Endothelial cell of umbilical vein (primary cell): ENCODE data around the gene CD300LG. TPM values are rescaled to one million over a fixed set of nuclear protein-coding genes. Genes with fewer than 3 reads are reported as not detected.

Experiments used
- BruUV-seq: library from RNA; stranded (reverse); fragments of 400-500 nt; replicated peaks from 2 replicates; lab custom pipeline; 2021; lab: Mats Ljungman, UMichigan
- CTCF ChIA-PET: fragments of 300-600, 350-600 bp; sonication (Branson Sonifier 250); formaldehyde crosslinking; loops from one replicate; lab custom pipeline; 2021; ENCODE audit warnings: antibody characterized with exemption, inconsistent platforms; lab: Charles Lee
- POLR2A ChIA-PET: fragments of 300-600, 350-600 bp; sonication (Branson Sonifier 250); formaldehyde crosslinking; loops from one replicate; lab custom pipeline; 2021; ENCODE audit warnings: antibody characterized with exemption, inconsistent platforms; lab: Charles Lee
- DNase-seq: peaks from one replicate; pipeline ENCODE4 v3.0.0-alpha.2; 2011; ENCODE audit warnings: low read depth, low spot score
- FAIRE-seq: peaks from 2 replicates; lab custom pipeline; 2011; peaks lifted over from hg19 to GRCh38; lab: Jason Lieb, UNC
- H2AFZ ChIP-seq: 2 replicates; pipeline ENCODE4 v1.6.0; 2012; ENCODE audit warnings: low read depth, low read length, control low read depth, inconsistent platforms
- H3K27ac ChIP-seq: 2 replicates; pipeline ENCODE4 v1.5.1; 2011; ENCODE audit warnings: low read depth, mild to moderate bottlenecking, control low read depth, low read length, moderate library complexity; ENCODE audit not compliant: insufficient read depth
- H3K27me3 ChIP-seq, 2 experiments: 2 replicates each; pipeline versions ENCODE4 v1.6.0 to v1.6.1; 2011; ENCODE audit warnings: low read length in 2 of 2, mixed read lengths in 1 of 2; ENCODE audit not compliant: control insufficient read depth in 2 of 2, insufficient read depth in 2 of 2
- H3K36me3 ChIP-seq, 2 experiments: 2 replicates in 1 of 2; 3 replicates in 1 of 2; pipeline ENCODE4 v1.5.1; 2011; ENCODE audit warnings: low read length in 2 of 2, mild to moderate bottlenecking in 1 of 2, moderate library complexity in 1 of 2; ENCODE audit not compliant: control insufficient read depth in 2 of 2, insufficient read depth in 2 of 2; ENCODE audit errors: extremely low read depth in 1 of 2
- H3K4me1 ChIP-seq: 3 replicates; pipeline ENCODE4 v1.5.1; 2011; ENCODE audit warnings: mild to moderate bottlenecking, low read length; ENCODE audit not compliant: control insufficient read depth, insufficient read depth; ENCODE audit errors: extremely low read depth
- H3K4me2 ChIP-seq: 2 replicates; pipeline ENCODE4 v1.6.1; 2011; ENCODE audit warnings: low read length, control low read depth, mixed read lengths; ENCODE audit not compliant: insufficient read depth
- H3K4me3 ChIP-seq, 3 experiments: fragments of 200-600 bp in 1 of 3; sonication (generic), shearing (Covaris generic) in 1 of 3; replicated peaks in 1 of 3; 2 replicates each; pipeline ENCODE4 v1.5.1; 2011 to 2016; ENCODE audit warnings: control low read depth in 3 of 3, low read length in 3 of 3, mild to moderate bottlenecking in 2 of 3, inconsistent platforms in 1 of 3, low read depth in 1 of 3, moderate library complexity in 1 of 3; ENCODE audit not compliant: insufficient read depth in 1 of 3
- H3K79me2 ChIP-seq: 2 replicates; pipeline ENCODE4 v1.6.0; 2012; ENCODE audit warnings: low read length, inconsistent platforms; ENCODE audit not compliant: control insufficient read depth, insufficient read depth
- H3K9ac ChIP-seq: replicated peaks from 2 replicates; pipeline ENCODE3; 2011; ENCODE audit warnings: low read length, control low read depth; ENCODE audit not compliant: insufficient read depth; ENCODE audit errors: extremely low read depth
- H3K9me1 ChIP-seq: replicated peaks from 3 replicates; pipeline ENCODE4 v1.6.0; 2011; ENCODE audit warnings: mild to moderate bottlenecking, low read length; ENCODE audit not compliant: control insufficient read depth, insufficient read depth; ENCODE audit errors: extremely low read depth
- H3K9me3 ChIP-seq: replicated peaks from 2 replicates; pipeline ENCODE4 v1.5.1; 2012; ENCODE audit warnings: low read length, inconsistent platforms; ENCODE audit not compliant: control insufficient read depth, insufficient read depth
- H4K20me1 ChIP-seq: replicated peaks from 2 replicates; pipeline ENCODE3; 2011; ENCODE audit warnings: mild to moderate bottlenecking, low read length; ENCODE audit not compliant: control insufficient read depth, insufficient read depth; ENCODE audit errors: extremely low read depth
- FOS ChIP-seq: IDR thresholded peaks from 2 replicates; pipeline ENCODE4 v1.6.1; 2011; ENCODE audit warnings: mild to moderate bottlenecking, low read length, moderate library complexity, borderline replicate concordance; ENCODE audit not compliant: insufficient read depth
- JUN ChIP-seq: IDR thresholded peaks from 2 replicates; pipeline ENCODE4 v1.6.1; 2011; ENCODE audit warnings: borderline replicate concordance, low read depth; ENCODE audit not compliant: insufficient read length, insufficient read depth
- POLR2A ChIP-seq: IDR thresholded peaks from 2 replicates; pipeline ENCODE4 v1.6.1; 2012; ENCODE audit warnings: low read depth, mild to moderate bottlenecking, control low read depth, low read length
- POLR2AphosphoS5 ChIP-seq: IDR thresholded peaks from 2 replicates; pipeline ENCODE4 v1.6.1; 2012; ENCODE audit warnings: low read depth, mild to moderate bottlenecking, control low read depth, low read length, moderate library complexity; ENCODE audit not compliant: insufficient read depth
- dilution Hi-C: fragments of 300-500 bp; cut with MboI; formaldehyde crosslinking; loops from one replicate; pipeline ENCODE4 v1.15.0; 2019; ENCODE audit warnings: low sequenced_read_pairs; ENCODE audit not compliant: extremely low pct_ligation_motif_present
- intact Hi-C: fragments of 100-400 bp; cut with micrococcal nuclease; formaldehyde crosslinking; loops from one replicate; pipeline ENCODE4 v1.10.0; 2022
- polyA plus RNA-seq, 4 experiments: library from polyadenylated mRNA; depleted of rRNA in 3 of 4; stranded (reverse) in 3 of 4; unstranded in 1 of 4; fragments of >200 nt; gene quantifications; 2 replicates each; pipeline versions ENCODE4 v1.2.1 to v1.2.3, GENCODE V29; 2011 to 2012; ENCODE audit warnings: missing spikeins in 1 of 4
- total RNA-seq: library from RNA; stranded (reverse); gene quantifications from 2 replicates; pipeline ENCODE4 v1.2.3, GENCODE V29; 2021
- TF ChIP-seq, protein P1 (sequence below), 2 donors: IDR thresholded peaks; 1 replicate in 1 of 2; 2 replicates in 1 of 2; pipeline ENCODE4 v1.5.1; 2011; ENCODE audit warnings: low read length in 2 of 2, mild to moderate bottlenecking in 2 of 2, moderate library complexity in 2 of 2, control low read depth in 1 of 2, inconsistent platforms in 1 of 2, low read depth in 1 of 2; ENCODE audit not compliant: insufficient read depth in 1 of 2; ENCODE audit errors: extremely low read depth in 1 of 2

Gene CD300LG
- total and polyA plus RNA-seq, 2 donors (not counting 3 experiments of a cell fraction or from before 2014, with no cell fraction given) = not detected

DNA sequence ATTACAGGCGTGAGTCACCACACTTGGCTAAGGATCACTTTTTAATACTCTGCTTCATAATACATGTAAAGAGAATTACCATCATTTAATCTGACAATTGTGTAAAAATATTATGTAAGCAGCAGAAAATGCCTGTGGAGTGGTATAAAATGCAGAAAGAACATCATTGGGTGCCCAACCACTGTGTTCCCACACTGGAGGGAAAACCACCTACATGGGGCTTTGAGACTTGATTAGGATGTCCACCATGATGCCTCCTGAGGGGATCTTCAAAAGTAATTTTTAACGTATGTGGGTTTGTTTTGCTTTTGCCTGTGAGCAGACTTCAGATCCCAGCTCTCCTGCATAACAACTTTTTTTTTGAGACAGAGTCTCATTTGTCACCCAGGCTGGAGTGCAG lies 47.9 kb upstream of the CD300LG start:
- ChIA-PET CTCF (interaction anchor here (1.4 kb wide), 1 partner anchor 47 kb away, joined by 3 read pairs; no protein-coding TSS in a partner anchor), POLR2A (no interaction called here)
- H3K4me1 ChIP-seq = peaks cover 13% of the 10 kb centered on the region
- H2AFZ ChIP-seq = no peak overlapping the region
- TF ChIP-seq FOS = no peak
- TF ChIP-seq, protein P1, sequence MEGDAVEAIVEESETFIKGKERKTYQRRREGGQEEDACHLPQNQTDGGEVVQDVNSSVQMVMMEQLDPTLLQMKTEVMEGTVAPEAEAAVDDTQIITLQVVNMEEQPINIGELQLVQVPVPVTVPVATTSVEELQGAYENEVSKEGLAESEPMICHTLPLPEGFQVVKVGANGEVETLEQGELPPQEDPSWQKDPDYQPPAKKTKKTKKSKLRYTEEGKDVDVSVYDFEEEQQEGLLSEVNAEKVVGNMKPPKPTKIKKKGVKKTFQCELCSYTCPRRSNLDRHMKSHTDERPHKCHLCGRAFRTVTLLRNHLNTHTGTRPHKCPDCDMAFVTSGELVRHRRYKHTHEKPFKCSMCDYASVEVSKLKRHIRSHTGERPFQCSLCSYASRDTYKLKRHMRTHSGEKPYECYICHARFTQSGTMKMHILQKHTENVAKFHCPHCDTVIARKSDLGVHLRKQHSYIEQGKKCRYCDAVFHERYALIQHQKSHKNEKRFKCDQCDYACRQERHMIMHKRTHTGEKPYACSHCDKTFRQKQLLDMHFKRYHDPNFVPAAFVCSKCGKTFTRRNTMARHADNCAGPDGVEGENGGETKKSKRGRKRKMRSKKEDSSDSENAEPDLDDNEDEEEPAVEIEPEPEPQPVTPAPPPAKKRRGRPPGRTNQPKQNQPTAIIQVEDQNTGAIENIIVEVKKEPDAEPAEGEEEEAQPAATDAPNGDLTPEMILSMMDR (IDR thresholded peaks at IDR 0.05; ENCODE audit: extremely low read depth in 1 of 2, insufficient read depth in 1 of 2, low read depth in 1 of 2, low read length in 2 of 2) = no peak
- intact Hi-C loops = no loop called here
- H3K9me1 ChIP-seq = no peaks in the 10 kb centered on the region
- H3K27me3 ChIP-seq = no peaks in the 10 kb centered on the region
- H3K4me3 ChIP-seq = no peak overlapping the region
- H3K4me2 ChIP-seq = no peak overlapping the region
- dilution Hi-C loops = no loop called here
- FAIRE-seq (no peak), DNase-seq (no peak)
- no peaks in the 10 kb centered on the region for H3K9me3 ChIP-seq
- H3K36me3 ChIP-seq = no peaks in the 10 kb centered on the region
- H3K9ac ChIP-seq = no peak overlapping the region
- BruUV-seq = no TSS peak
- H4K20me1 ChIP-seq = no peaks in the 10 kb centered on the region
- no peaks in the 10 kb centered on the region for H3K79me2 ChIP-seq
- no peak overlapping the region for H3K27ac ChIP-seq

DNA sequence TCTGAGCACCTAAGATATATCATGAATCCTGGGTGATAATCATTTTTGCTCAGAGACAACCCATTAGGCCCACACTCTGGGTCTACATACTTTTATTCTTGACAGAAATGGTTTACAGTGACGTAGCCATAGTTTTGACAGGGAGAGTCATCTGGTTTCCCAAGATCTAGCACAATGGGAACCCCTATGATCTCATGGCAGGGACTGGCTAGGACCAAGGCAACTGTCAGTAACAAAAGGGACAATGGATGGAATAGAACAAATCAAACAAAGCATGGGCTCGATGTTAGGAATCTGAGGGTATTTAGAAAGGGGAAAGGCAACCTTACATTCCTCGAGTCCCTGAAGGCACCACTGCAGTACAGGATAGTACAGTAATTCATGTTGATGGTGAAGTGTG lies 46.2 kb upstream of the CD300LG start:
- H4K20me1 ChIP-seq = no peaks in the 10 kb centered on the region
- no peaks in the 10 kb centered on the region for H3K9me1 ChIP-seq
- no peak overlapping the region for H3K27ac ChIP-seq
- BruUV-seq = no TSS peak
- no peaks in the 10 kb centered on the region for H3K27me3 ChIP-seq
- H3K4me3 ChIP-seq = no peak overlapping the region
- H3K9ac ChIP-seq = no peak overlapping the region
- CTCF ChIA-PET = no interaction called here
- H3K9me3 ChIP-seq = no peaks in the 10 kb centered on the region
- no peak overlapping the region for H2AFZ ChIP-seq
- no peak overlapping the region for H3K4me2 ChIP-seq
- H3K4me1 ChIP-seq = peaks cover 13% of the 10 kb centered on the region
- H3K36me3 ChIP-seq = no peaks in the 10 kb centered on the region
- FAIRE-seq (no peak), DNase-seq (no peak)
- dilution Hi-C loops (no loop called here), intact Hi-C loops (no loop called here)
- TF ChIP-seq POLR2A (no peak), POLR2AphosphoS5 (no peak), JUN (no peak)
- POLR2A ChIA-PET = no interaction called here
- no peaks in the 10 kb centered on the region for H3K79me2 ChIP-seq
